ENCODE data around the gene NRP1.
"Not testable (repeated sequence)": the region's sequence is repeated elsewhere in the genome, so short reads cannot be mapped to it uniquely, and the experiment has no call there.

NRP1 gene

DNA sequence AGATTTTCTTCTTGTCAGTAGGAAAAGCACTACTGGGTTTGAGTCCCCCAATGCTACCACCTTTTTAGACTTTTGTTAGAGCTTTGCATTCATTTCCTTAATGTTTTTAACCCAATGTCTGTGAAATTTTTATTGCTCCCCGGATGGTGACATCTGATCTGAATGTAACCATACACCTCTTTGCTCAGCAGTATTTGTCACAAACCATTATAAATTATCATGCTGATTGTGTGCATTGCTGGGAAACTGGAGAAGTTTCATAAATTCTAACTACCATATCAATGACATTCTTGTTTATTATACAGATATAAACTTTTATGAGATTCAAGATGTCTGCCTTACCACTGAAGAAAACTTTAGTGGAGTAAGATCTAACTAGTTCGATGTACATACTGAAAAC lies 8.5 kb downstream of the NRP1 start:
- in situ Hi-C loops (cut with MboI; ENCODE audit: low sequenced_read_pairs), result no loop called here

GRCh38 chr10:33323721-33324120 lies 10.7 kb downstream of the NRP1 start:
- in situ Hi-C loops (cut with MboI; ENCODE audit: low sequenced_read_pairs), result no loop called here

- in situ Hi-C loops (cut with MboI; ENCODE audit: low sequenced_read_pairs), result no loop called here
These were observed 13.0 kb downstream of the NRP1 start for GRCh38 chr10:33321516-33321915.

- in situ Hi-C loops (cut with MboI; ENCODE audit: low sequenced_read_pairs), result no loop called here
These were observed 14.2 kb downstream of the NRP1 start for GRCh38 chr10:33320288-33320687.

- in situ Hi-C loops (cut with MboI; ENCODE audit: low sequenced_read_pairs), result no loop called here
These were observed 18.6 kb downstream of the NRP1 start for GRCh38 chr10:33315891-33316290.

DNA sequence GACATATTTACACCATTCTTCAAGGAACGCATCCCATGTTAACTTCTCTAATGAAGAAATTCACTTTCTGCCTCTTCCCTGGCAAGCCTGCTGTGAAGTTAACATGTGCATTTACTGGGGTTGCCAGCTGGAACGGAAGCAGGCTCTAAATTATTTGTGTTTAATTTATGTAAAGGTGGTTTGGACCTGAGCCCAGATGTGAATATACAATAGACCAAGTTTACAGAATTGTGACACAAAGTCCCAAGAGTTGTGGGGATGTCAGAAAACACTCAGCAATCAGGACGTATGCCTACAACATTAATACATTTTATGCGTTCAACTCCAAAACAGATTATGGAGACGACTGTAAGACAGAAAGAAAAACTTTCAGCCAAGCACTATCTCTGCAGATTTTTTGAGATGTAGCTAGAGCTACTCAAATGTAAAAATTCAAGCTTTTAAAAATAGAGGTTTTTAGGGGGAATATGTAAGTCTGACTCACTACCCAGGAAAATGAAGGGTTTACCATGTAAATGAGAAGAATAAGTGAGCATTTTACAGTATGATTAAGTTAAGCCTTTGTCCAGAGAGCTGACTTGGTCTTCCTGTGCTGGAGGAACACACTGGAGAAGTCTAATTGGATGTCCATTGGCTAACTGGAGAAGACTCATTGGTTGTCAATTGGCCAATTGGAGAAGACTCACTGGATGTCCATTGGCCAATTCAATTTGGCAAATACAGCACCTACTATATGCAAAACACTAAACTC lies 19.5 kb downstream of the NRP1 start:
- in situ Hi-C loops (cut with MboI; ENCODE audit: low sequenced_read_pairs), result no loop called here

GRCh38 chr10:33311640-33312039 lies 22.8 kb downstream of the NRP1 start:
- in situ Hi-C loops (cut with MboI; ENCODE audit: low sequenced_read_pairs), result no loop called here

GRCh38 chr10:33310853-33311252 lies 23.6 kb downstream of the NRP1 start:
- in situ Hi-C loops (cut with MboI; ENCODE audit: low sequenced_read_pairs), result no loop called here

DNA sequence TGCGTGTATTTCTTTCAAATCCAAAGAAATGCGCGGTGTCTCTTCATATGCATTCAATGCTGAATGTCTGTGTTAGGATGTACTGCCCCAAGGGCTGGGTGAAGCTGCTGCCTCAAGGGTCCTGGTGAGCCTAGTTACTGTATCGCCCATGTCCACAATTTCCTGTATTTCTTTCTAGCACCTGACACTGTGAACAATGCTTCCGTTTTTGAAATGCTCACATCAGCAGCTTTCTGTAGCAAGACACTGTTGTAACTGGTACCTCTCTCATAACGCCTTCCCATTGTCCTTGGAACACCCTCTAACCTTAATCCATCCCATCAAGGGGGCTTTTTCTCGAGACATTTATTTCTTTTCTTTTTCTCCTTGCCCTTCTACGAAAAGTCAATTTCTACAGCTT lies 25.1 kb downstream of the NRP1 start:
- in situ Hi-C loops (cut with MboI; ENCODE audit: low sequenced_read_pairs), result no loop called here

GRCh38 chr10:33307835-33308234 lies 26.6 kb downstream of the NRP1 start:
- in situ Hi-C loops (cut with MboI; ENCODE audit: low sequenced_read_pairs), result no loop called here

- in situ Hi-C loops (cut with MboI; ENCODE audit: low sequenced_read_pairs), result no loop called here
These were observed 27.6 kb downstream of the NRP1 start for GRCh38 chr10:33306701-33307519.

DNA sequence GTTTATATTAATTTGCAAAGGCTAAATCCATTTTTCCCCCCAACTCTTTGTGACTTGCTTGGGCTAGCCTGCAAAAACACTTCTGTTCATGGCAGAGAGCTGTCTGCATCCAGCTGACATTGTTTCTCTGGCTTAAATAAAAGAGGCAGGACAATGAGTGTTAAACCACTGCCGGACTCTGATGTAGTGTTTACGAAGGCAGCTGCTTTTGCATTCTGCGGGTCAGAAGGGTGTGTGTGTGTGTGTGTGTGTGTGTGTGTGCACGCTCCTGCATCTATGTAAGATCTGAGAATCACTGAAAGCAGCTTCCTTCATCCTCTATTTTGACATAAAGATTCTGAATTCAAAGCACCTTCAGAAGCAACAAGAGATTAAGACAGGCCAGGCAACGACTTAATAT lies 28.3 kb downstream of the NRP1 start:
- in situ Hi-C loops (cut with MboI; ENCODE audit: low sequenced_read_pairs), result no loop called here

- in situ Hi-C loops (cut with MboI; ENCODE audit: low sequenced_read_pairs), result no loop called here
These were observed 29.8 kb downstream of the NRP1 start for GRCh38 chr10:33304423-33305225.

GRCh38 chr10:33303988-33304387 lies 30.5 kb downstream of the NRP1 start:
- in situ Hi-C loops (cut with MboI; ENCODE audit: low sequenced_read_pairs), result no loop called here

DNA sequence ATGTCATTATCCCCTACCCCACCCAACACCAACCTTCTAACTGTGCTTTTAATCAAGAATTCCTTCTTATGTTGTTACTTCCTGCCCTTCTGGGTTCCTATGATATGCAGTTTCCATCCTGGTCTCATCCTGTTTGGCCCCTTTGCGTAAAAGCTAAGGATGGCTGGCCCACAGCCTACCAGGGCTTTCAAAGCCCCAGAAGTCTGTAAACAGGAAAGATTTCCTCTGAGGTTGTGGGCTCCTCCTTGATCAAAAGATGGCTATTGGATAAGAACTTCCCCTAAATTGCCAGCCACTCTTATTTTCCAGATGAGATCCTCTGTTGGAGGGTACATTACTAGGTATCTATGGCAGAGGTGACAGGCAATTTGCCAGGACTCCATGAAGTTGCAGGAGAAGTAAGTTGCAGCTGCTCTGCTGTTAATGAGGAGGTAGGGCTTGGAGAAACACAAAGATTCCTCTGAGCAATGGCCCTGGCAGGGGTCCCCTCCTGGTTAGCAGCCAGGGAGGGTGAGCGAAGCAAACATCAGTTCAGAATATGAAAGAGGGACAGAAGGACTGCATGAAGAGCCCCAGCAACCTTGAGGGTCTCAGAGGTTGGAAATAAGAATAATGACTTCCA lies 32.1 kb downstream of the NRP1 start:
- in situ Hi-C loops (cut with MboI; ENCODE audit: low sequenced_read_pairs), result no loop called here

DNA sequence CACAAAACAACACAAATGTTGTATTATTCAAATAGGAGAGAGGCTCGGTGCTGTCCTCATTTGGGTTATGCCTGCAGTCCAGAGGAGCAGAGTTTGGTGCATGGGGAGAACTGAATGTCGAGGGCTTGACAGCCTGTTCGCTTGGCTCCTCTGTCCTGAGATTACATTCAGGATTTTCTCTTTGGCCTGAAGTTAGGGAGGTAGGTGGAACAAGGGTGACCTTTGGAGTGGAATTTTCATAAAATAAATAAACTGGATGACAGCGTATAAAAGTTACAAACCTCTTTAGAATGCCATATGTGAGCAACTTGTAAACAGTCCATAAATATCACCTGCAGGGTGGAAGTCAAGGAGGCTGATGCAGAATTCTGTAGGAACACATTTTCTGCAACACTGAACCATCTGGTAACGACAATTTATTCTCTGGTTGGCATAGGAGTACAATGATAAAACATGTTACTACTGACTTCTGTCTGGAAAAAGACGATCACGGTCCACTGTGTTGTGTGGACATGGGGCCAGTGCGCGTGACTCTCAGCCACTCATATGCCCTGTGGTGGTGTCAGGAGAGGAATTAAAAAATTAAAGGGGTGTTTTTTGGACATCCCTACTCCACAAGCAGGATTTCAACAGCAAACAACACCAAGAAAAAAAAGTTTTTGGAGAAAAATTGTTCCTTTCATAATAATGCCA lies 33.2 kb downstream of the NRP1 start:
- in situ Hi-C loops (cut with MboI; ENCODE audit: low sequenced_read_pairs), result no loop called here

DNA sequence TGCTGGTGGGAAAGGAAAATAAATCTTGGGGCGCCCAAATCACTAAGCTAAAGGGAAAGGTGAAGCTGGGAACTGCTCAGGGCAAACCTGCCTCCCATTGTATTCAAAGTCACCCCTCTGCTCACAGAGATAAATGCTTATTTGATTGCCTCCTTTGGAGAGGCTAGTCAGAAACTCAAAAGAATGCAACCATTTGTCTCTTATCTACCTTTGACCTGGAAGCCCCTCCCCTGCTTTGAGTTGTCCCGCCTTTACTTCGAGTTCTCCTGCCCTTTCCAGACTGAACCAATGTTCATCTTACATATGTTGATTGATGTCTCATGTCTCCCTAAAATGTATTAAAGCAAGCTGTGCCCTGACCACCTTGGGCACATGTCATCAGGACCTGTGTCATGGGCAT lies 33.9 kb downstream of the NRP1 start:
- in situ Hi-C loops (cut with MboI; ENCODE audit: low sequenced_read_pairs), result not testable (repeated sequence)

DNA sequence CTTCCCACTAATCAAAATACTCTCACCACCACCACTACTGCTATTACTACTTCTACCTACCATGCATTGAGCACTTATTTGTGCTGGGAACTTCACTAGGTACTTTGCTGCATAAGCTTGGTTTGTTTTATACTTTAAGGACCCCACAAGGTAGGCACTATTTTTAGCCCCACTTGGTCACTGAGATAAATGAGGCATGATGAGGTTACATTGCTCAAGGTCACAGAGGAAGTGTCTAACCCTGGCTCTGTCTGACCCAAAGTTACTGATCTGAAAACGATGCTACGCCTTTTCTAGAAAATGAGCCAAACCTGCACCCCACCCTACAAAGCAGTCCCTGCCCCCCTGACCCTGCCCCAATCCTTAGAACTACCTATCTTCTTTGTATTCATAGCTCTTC lies 35.6 kb downstream of the NRP1 start:
- in situ Hi-C loops (cut with MboI; ENCODE audit: low sequenced_read_pairs), result no loop called here

DNA sequence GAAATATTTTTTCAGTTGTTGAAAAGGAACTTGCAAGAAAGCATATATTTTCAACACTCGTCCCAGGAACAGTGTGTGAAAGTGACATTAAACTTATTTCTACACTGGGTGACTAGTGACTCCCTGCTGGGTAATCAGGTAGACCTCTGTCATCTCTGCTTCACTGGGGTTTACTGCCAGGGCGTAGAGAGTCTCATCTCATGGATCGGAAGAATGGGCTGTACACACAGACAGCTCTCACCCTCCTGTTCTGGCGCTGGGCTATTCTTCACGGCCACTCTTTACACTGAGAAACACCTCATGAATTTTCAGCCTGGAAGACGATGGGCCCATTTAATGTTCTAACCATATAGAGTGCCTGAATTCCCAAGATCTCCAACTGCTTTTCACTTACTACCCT lies 36.4 kb downstream of the NRP1 start:
- in situ Hi-C loops (cut with MboI; ENCODE audit: low sequenced_read_pairs), result no loop called here

GRCh38 chr10:33295851-33296250 lies 38.6 kb downstream of the NRP1 start:
- in situ Hi-C loops (cut with MboI; ENCODE audit: low sequenced_read_pairs), result no loop called here
